ENCODE results near the gene ST6GAL1. TPM values are rescaled to one million over a fixed set of nuclear protein-coding genes. Genes with fewer than 3 reads are reported as not detected.

Gene ST6GAL1
- total and polyA plus RNA-seq, 2 of the 13 experiments (the other 11 are each of a cell fraction or from before 2014, with no cell fraction given): 79.9 to 164 TPM

GRCh38 chr3:186974824-186975313 lies 44.5 kb downstream of the ST6GAL1 start (continued):
- TF ChIP-seq ZNF687 (CRISPR knock-in tag; IDR thresholded peaks at IDR 0.05) (peak; percentile 93), ATRX (CRISPR knock-in tag; IDR thresholded peaks at IDR 0.05; ENCODE audit: borderline replicate concordance) (no peak), CHD4 (IDR thresholded peaks at IDR 0.05; ENCODE audit: borderline replicate concordance, low read length) (no peak; the same call in 1 of the 2 replicates), ZNF674 (CRISPR knock-in tag; IDR thresholded peaks at IDR 0.05; ENCODE audit: low read depth) (no peak), TFAP4 (IDR thresholded peaks at IDR 0.05; ENCODE audit: borderline replicate concordance, low read depth) (0 out of 2 replicates have a peak, but pooled peaks have one; percentile 17), ZNF563 (CRISPR knock-in tag; IDR thresholded peaks at IDR 0.05) (peak; percentile 31; the same call in 1 of the 2 replicates), YEATS4 (CRISPR knock-in tag; IDR thresholded peaks at IDR 0.05; ENCODE audit: borderline replicate concordance) (peak; percentile 35; the same call in 1 of the 2 replicates), BCL3 (CRISPR knock-in tag; IDR thresholded peaks at IDR 0.05) (0 out of 2 replicates have a peak, but pooled peaks have one; percentile 61), ZMAT3 (CRISPR knock-in tag; conservative IDR thresholded peaks at IDR 0.05) (no peak), SCMH1 (CRISPR knock-in tag; IDR thresholded peaks at IDR 0.05; ENCODE audit: borderline replicate concordance) (no peak), ZUFSP (CRISPR knock-in tag; IDR thresholded peaks at IDR 0.05; ENCODE audit: borderline replicate concordance) (no peak)
- TF ChIP-seq, protein P1, sequence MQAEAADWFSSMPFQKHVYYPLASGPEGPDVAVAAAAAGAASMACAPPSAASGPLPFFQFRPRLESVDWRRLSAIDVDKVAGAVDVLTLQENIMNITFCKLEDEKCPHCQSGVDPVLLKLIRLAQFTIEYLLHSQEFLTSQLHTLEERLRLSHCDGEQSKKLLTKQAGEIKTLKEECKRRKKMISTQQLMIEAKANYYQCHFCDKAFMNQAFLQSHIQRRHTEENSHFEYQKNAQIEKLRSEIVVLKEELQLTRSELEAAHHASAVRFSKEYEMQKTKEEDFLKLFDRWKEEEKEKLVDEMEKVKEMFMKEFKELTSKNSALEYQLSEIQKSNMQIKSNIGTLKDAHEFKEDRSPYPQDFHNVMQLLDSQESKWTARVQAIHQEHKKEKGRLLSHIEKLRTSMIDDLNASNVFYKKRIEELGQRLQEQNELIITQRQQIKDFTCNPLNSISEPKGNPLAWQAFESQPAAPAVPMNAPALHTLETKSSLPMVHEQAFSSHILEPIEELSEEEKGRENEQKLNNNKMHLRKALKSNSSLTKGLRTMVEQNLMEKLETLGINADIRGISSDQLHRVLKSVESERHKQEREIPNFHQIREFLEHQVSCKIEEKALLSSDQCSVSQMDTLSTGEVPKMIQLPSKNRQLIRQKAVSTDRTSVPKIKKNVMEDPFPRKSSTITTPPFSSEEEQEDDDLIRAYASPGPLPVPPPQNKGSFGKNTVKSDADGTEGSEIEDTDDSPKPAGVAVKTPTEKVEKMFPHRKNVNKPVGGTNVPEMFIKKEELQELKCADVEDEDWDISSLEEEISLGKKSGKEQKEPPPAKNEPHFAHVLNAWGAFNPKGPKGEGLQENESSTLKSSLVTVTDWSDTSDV (CRISPR knock-in tag; IDR thresholded peaks at IDR 0.05): no peak
- TF ChIP-seq, protein P2, sequence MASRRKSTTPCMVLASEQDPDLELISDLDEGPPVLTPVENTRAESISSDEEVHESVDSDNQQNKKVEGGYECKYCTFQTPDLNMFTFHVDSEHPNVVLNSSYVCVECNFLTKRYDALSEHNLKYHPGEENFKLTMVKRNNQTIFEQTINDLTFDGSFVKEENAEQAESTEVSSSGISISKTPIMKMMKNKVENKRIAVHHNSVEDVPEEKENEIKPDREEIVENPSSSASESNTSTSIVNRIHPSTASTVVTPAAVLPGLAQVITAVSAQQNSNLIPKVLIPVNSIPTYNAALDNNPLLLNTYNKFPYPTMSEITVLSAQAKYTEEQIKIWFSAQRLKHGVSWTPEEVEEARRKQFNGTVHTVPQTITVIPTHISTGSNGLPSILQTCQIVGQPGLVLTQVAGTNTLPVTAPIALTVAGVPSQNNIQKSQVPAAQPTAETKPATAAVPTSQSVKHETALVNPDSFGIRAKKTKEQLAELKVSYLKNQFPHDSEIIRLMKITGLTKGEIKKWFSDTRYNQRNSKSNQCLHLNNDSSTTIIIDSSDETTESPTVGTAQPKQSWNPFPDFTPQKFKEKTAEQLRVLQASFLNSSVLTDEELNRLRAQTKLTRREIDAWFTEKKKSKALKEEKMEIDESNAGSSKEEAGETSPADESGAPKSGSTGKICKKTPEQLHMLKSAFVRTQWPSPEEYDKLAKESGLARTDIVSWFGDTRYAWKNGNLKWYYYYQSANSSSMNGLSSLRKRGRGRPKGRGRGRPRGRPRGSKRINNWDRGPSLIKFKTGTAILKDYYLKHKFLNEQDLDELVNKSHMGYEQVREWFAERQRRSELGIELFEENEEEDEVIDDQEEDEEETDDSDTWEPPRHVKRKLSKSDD (CRISPR knock-in tag; IDR thresholded peaks at IDR 0.05; ENCODE audit: low read depth): peak; percentile 58; the same call in 1 of the 2 replicates

All from HepG2 (cell line).